Measurements from ENCODE around the gene INF2. TPM values are rescaled to one million over a fixed set of nuclear protein-coding genes. Genes with fewer than 3 reads are reported as not detected.
"Not testable (repeated sequence)": the region's sequence is repeated elsewhere in the genome, so short reads cannot be mapped to it uniquely, and the experiment has no call there.

The INF2 gene
- total RNA-seq, 2 donors from 2014 or later: 162 to 264 TPM

DNA sequence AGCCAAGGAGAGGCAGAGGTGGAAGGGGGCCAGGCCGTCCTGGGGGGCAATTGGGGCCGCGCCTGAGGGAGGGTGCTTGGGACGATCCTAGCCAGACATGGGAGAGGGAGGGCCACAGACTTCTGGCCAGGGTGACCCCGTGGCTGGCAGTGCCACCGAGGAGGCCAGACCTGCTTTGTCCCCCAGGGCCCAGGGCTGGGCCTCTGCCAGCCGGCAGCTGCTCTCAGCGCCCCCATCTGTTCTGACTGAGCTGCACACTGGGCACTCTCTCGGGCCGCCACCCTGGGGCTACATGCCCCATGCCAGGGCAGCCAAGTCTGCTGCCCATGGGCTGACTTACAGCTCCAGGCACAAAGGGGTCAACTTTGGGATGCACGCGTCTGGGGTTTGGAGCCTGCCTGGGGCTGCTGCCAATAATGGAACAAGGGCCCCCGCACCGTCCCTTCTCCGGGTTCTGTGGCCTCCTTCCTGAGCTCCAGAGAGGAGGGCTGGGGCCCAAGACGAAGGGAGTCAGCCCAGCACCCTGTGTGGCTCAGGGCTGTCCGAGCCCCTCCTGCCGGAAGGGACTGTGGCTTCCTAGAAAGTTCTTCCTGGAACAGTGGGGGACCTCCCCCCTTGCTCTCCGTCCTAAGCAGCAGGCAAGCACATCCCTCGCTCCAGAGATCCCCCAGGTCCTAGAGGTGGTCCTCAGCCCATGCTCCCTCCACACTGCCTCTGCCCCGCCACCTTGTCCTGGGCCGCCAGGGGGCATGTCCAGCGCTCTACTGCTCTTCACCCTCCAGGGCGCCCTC, 35.8 kb downstream of the INF2 start:
- H3K4me1 ChIP-seq: peaks cover 7% of the 10 kb centered on the region
- H3K27me3 ChIP-seq: no peaks in the 10 kb centered on the region
- no peaks in the 10 kb centered on the region for H3K9me3 ChIP-seq
- H3K36me3 ChIP-seq: no peaks in the 10 kb centered on the region
- intact Hi-C loops (cut with DNase I): no loop called here
- TF ChIP-seq, protein P1, sequence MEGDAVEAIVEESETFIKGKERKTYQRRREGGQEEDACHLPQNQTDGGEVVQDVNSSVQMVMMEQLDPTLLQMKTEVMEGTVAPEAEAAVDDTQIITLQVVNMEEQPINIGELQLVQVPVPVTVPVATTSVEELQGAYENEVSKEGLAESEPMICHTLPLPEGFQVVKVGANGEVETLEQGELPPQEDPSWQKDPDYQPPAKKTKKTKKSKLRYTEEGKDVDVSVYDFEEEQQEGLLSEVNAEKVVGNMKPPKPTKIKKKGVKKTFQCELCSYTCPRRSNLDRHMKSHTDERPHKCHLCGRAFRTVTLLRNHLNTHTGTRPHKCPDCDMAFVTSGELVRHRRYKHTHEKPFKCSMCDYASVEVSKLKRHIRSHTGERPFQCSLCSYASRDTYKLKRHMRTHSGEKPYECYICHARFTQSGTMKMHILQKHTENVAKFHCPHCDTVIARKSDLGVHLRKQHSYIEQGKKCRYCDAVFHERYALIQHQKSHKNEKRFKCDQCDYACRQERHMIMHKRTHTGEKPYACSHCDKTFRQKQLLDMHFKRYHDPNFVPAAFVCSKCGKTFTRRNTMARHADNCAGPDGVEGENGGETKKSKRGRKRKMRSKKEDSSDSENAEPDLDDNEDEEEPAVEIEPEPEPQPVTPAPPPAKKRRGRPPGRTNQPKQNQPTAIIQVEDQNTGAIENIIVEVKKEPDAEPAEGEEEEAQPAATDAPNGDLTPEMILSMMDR (IDR thresholded peaks at IDR 0.05): no peak
- H3K27ac ChIP-seq: no peak overlapping the region
- H3K9ac ChIP-seq (ENCODE audit: low read depth in 2 of 2, low read length in 2 of 2): peak overlapping the region; percentile 51 to 63
- no peak for DNase-seq
- H3K4me3 ChIP-seq: peak overlapping the region; percentile 67

DNA sequence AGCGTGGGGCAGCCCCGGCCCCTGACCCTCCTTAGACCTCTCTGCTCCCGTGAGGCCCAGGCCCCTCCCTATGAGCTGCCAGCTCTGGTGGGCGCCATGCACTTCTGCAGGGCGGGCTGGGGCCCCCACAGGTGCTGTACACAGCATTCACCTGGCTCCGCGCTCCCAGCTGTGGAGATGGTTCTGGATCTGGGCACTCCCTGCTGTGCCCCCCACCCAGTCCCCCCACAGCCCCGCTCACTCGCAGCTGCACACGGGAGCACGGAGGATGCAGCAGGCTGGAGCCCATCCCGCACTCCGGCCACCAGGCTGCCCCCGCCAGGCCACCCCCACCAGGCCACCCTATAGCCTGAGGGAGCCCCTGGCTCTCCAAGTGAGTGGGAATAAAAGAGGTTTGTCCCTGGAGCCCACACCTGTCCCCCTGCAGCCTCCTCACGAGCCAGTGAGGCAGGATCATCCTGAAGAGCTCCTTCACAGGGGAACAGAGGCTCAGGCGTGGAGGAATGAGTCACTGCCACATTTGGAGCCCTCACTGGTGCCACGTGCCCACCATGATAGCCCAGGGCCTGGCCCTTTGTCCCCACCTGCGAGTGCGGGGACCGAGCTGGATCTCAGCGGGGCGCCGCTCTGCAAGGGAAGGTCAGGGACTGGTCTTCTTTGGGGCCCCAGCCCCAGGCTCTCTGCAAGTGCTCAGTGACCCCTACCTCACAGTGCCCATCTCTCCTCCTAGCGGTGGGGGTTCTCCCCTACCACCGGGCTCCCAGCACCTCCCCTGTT, 36.5 kb downstream of the INF2 start:
- peaks cover 7% of the 10 kb centered on the region for H3K4me1 ChIP-seq
- DNase-seq: no peak

DNA sequence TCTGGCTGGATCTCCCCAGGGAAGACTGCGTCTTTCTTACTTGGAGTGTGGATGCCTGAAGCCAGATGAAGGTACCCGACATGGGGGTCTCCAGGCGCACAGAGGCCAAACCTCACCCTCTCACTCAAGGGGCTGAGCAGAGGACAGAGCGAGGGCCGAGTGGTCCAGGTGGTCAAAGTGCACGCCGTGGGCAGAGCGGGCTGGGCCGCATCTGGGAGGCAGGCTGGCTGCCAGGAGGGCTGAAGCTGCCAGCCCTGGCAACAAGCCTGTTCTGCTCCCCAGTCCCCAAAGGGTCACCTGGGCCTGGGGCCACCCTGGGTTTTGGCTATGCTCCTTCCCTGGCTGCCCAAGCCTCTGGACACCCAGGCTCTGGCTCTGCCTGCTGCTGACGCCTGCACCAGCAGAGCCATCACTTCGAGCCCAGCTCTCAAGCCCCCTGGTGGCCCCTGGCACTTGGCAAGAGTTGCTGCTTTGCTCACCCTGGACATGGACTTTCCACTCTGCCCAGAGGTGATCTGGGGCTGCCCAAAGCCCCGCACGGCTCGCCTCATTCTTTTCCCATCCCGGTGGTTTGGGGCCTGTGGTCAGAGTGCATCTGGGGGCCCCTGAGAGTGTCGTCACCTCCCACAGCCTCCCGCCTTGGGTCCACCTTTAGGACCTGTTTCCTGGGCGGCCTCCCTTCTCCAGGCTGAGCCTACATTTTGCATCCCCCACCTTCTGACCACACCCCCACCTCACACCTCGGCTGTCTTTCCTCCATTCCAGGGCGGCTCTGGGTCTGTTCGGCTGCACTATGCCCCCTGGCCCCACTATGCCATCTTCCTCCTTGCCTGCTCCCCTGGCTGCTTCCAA, 37.4 kb downstream of the INF2 start:
- Histone ChIP-seq H3K27me3 (no peaks in the 10 kb centered on the region), H3K36me3 (no peaks in the 10 kb centered on the region), H3K4me1 (peaks cover 7% of the 10 kb centered on the region), H3K9me3 (no peaks in the 10 kb centered on the region), H3K9ac (ENCODE audit: low read depth in 2 of 2, low read length in 2 of 2) (no peak overlapping the region), H3K27ac (no peak overlapping the region), H3K4me3 (no peak overlapping the region)
- TF ChIP-seq, protein P1 (IDR thresholded peaks at IDR 0.05): no peak
- intact Hi-C loops (cut with DNase I): no loop called here
- no peak for DNase-seq

More for the DNA sequence above, 36.5 kb downstream of the INF2 start:
- no peak overlapping the region for H3K4me3 ChIP-seq
- H3K27ac ChIP-seq: no peak overlapping the region
- H3K36me3 ChIP-seq: no peaks in the 10 kb centered on the region
- no peaks in the 10 kb centered on the region for H3K27me3 ChIP-seq
- intact Hi-C loops (cut with DNase I): no loop called here
- no peaks in the 10 kb centered on the region for H3K9me3 ChIP-seq
- no peak overlapping the region for H3K9ac ChIP-seq (ENCODE audit: low read depth in 2 of 2, low read length in 2 of 2)
- TF ChIP-seq, protein P1 (IDR thresholded peaks at IDR 0.05): no peak

DNA sequence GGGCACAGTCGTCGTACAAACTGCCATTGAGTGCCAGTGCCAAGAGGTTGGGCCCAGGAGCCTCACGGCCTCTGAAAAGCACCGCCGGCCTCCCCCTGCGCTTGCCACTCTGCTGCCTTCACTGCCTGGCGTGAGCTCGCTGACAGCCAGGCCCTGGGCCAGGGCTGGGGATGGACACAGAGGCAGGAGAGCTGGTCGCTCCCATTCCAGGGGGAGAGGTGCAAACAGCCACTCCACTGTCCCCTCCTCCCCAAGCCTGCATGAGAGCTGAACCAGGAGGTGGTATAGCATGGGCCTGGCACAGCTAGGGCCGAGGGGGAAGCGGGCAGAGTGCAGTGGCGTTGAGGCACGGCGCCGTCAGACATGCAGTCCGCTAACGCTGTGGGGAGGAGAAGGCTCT, 39.2 kb downstream of the INF2 start:
- Histone ChIP-seq H3K9me3 (no peaks in the 10 kb centered on the region), H3K9ac (ENCODE audit: low read depth in 2 of 2, low read length in 2 of 2) (no peak overlapping the region), H3K27ac (no peak overlapping the region), H3K36me3 (no peaks in the 10 kb centered on the region), H3K4me3 (no peak overlapping the region), H3K4me1 (peaks cover 6% of the 10 kb centered on the region), H3K27me3 (no peaks in the 10 kb centered on the region)
- intact Hi-C loops (cut with DNase I): no loop called here
- TF ChIP-seq, protein P1 (IDR thresholded peaks at IDR 0.05): no peak
- DNase-seq: no peak

DNA sequence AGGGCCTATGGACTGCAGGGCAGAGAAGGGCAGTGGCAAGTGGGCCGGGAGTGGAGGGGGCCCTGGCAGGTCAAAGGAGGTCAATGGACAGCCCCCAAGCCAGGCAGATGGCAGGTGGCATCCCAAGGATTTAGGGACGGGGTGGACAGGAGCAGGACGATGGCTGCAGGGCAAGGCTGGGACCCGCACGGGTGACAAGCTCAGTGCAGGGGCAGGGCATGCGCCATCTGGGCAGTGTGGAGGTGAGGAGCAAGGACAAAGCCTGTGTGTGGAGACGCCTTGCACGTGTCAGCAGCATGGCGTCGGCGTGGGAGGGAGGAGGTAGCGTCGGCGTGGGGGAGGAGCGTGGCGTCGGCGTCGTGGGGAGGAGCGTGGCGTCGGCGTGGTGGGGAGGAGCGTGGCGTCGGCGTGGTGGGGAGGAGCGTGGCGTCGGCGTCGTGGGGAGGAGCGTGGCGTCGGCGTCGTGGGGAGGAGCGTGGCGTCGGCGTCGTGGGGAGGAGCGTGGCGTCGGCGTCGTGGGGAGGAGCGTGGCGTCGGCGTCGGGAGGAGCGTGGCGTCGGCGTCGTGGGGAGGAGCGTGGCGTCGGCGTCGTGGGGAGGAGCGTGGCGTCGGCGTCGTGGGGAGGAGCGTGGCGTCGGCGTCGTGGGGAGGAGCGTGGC, 39.9 kb downstream of the INF2 start:
- H3K4me1 ChIP-seq; H3K9ac ChIP-seq (ENCODE audit: low read depth in 2 of 2, low read length in 2 of 2); H3K27ac ChIP-seq; H3K36me3 ChIP-seq; H3K4me3 ChIP-seq; H3K9me3 ChIP-seq; intact Hi-C loops (cut with DNase I); H3K27me3 ChIP-seq; DNase-seq: not testable (repeated sequence)
